Astrocyte (in vitro differentiated cells and primary cell): Measurements from ENCODE around the gene GKN1. TPM values are rescaled to one million over a fixed set of nuclear protein-coding genes. Genes with fewer than 3 reads are reported as not detected.

Experiments
- DNase-seq: peaks from one replicate; pipeline ENCODE4 v3.0.0-alpha.2; 2010; ENCODE audit warnings: low read depth
- FAIRE-seq: peaks from 2 replicates; lab custom pipeline; 2011; peaks lifted over from hg19 to GRCh38; lab: Jason Lieb, UNC
- H2AFZ ChIP-seq: 2 replicates; pipeline ENCODE4 v1.6.0; 2012; ENCODE audit warnings: low read depth, low read length, inconsistent platforms
- H3K27ac ChIP-seq: 2 replicates; pipeline ENCODE4 v1.5.1; 2011; ENCODE audit warnings: low read depth, low read length, inconsistent platforms
- H3K27me3 ChIP-seq: 2 replicates; pipeline ENCODE4 v1.6.0; 2011; ENCODE audit warnings: low read length, inconsistent platforms; ENCODE audit not compliant: insufficient read depth
- H3K36me3 ChIP-seq: 2 replicates; pipeline ENCODE4 v1.5.1; 2011; ENCODE audit warnings: low read length, inconsistent platforms; ENCODE audit not compliant: insufficient read depth
- H3K4me1 ChIP-seq: 2 replicates; pipeline ENCODE4 v1.5.1; 2011; ENCODE audit warnings: low read length, inconsistent platforms; ENCODE audit not compliant: insufficient read depth
- H3K4me2 ChIP-seq: 2 replicates; pipeline ENCODE4 v1.6.0; 2012; ENCODE audit warnings: low read length, inconsistent platforms
- H3K4me3 ChIP-seq: 2 replicates; pipeline ENCODE4 v1.5.1; 2011; ENCODE audit warnings: low read depth, mild to moderate bottlenecking, low read length, inconsistent platforms; ENCODE audit not compliant: insufficient read depth
- H3K79me2 ChIP-seq: 2 replicates; pipeline ENCODE4 v1.6.0; 2012; ENCODE audit warnings: mild to moderate bottlenecking, low read length, inconsistent platforms; ENCODE audit not compliant: insufficient read depth
- H3K9ac ChIP-seq: 2 replicates; pipeline ENCODE4 v1.6.0; 2012; ENCODE audit warnings: mild to moderate bottlenecking, low read length, inconsistent platforms
- H3K9me3 ChIP-seq: 2 replicates; pipeline ENCODE4 v1.5.1; 2012; ENCODE audit warnings: low read depth, mild to moderate bottlenecking, low read length, inconsistent platforms; ENCODE audit not compliant: insufficient read depth
- H4K20me1 ChIP-seq: 2 replicates; pipeline ENCODE4 v1.6.0; 2012; ENCODE audit warnings: low read length, inconsistent platforms; ENCODE audit not compliant: insufficient read depth
- H3K27ac Mint-ChIP-seq: one replicate; pipeline ENCODE4 v1.8.0; 2021; ENCODE audit warnings: mild to moderate bottlenecking, mixed read lengths; ENCODE audit not compliant: unreplicated experiment
- H3K27me3 Mint-ChIP-seq: one replicate; pipeline ENCODE4 v1.8.0; 2021; ENCODE audit warnings: low read depth, mixed read lengths; ENCODE audit not compliant: unreplicated experiment
- H3K36me3 Mint-ChIP-seq: one replicate; pipeline ENCODE4 v1.8.0; 2021; ENCODE audit warnings: low read depth, mixed read lengths; ENCODE audit not compliant: unreplicated experiment
- H3K4me1 Mint-ChIP-seq: one replicate; pipeline ENCODE4 v1.8.0; 2021; ENCODE audit warnings: low read depth, mixed read lengths; ENCODE audit not compliant: unreplicated experiment
- H3K4me3 Mint-ChIP-seq: one replicate; pipeline ENCODE4 v1.8.0; 2021; ENCODE audit warnings: mild to moderate bottlenecking, moderate library complexity, mixed read lengths; ENCODE audit not compliant: unreplicated experiment
- H3K9me3 Mint-ChIP-seq: one replicate; pipeline ENCODE4 v1.8.0; 2021; ENCODE audit warnings: mild to moderate bottlenecking, mixed read lengths; ENCODE audit not compliant: unreplicated experiment
- CTCF ChIP-seq: IDR thresholded peaks from 2 replicates; pipeline ENCODE4 v1.5.1; 2011; ENCODE audit warnings: low read depth, mild to moderate bottlenecking, inconsistent platforms, low read length, moderate library complexity; ENCODE audit not compliant: insufficient read depth
- EZH2 ChIP-seq: IDR thresholded peaks from 2 replicates; pipeline ENCODE4 v1.6.1; 2012; ENCODE audit warnings: mild to moderate bottlenecking, low read length, inconsistent platforms; ENCODE audit not compliant: insufficient read depth
- total RNA-seq: library from RNA; stranded (reverse); gene quantifications from 2 replicates; pipeline ENCODE4 v1.2.1, GENCODE V29; 2021

The GKN1 gene
- total RNA-seq, 1 donor from 2014 or later, result not detected

DNA sequence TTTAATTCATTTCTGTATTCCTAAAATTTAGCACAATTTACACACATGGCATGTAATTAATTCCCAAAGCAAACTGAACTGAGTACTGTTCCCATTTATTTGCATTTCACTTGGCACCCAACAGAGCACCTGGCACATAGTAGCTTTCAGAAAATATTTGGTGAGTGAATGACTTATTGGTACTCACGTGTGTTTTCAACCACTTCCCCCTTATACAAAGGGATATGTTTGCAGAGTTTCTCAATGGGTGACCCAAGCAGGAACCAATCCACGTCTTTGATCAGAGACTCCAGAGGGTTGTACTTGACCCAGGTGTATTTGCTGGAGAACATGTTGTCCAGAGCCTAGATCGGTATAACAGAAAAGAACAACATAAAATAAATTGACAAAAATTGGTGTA, 28.3 kb upstream of the GKN1 start:
- no peak for TF ChIP-seq EZH2
- no peak for TF ChIP-seq CTCF
- Histone ChIP-seq H3K4me3 (no peak overlapping the region), H3K27me3 (no peaks in the 10 kb centered on the region), H2AFZ (no peak overlapping the region), H4K20me1 (no peaks in the 10 kb centered on the region), H3K4me1 (no peaks in the 10 kb centered on the region), H3K79me2 (no peaks in the 10 kb centered on the region), H3K9ac (no peak overlapping the region), H3K4me2 (no peak overlapping the region), H3K27ac (no peak overlapping the region), H3K9me3 (no peaks in the 10 kb centered on the region), H3K36me3 (no peaks in the 10 kb centered on the region)
- Mint-ChIP-seq H3K4me3 (no peak overlapping the region), H3K4me1 (peaks cover 1% of the 10 kb centered on the region), H3K27ac (no peak overlapping the region), H3K36me3 (no peaks in the 10 kb centered on the region), H3K27me3 (no peaks in the 10 kb centered on the region), H3K9me3 (peaks cover 2% of the 10 kb centered on the region)
- FAIRE-seq (no peak), DNase-seq (no peak)

GRCh38 chr2:68948710-68949109, 25.7 kb upstream of the GKN1 start:
- no peak overlapping the region for H3K27ac ChIP-seq
- no peaks in the 10 kb centered on the region for H4K20me1 ChIP-seq
- no peak overlapping the region for H2AFZ ChIP-seq
- H3K4me3 ChIP-seq, result no peak overlapping the region
- no peak overlapping the region for H3K4me2 ChIP-seq
- Mint-ChIP-seq H3K4me3 (no peak overlapping the region), H3K27ac (no peak overlapping the region), H3K9me3 (peaks cover 2% of the 10 kb centered on the region), H3K4me1 (peaks cover 1% of the 10 kb centered on the region), H3K27me3 (peaks cover 2% of the 10 kb centered on the region), H3K36me3 (no peaks in the 10 kb centered on the region)
- no peaks in the 10 kb centered on the region for H3K9me3 ChIP-seq
- no peak overlapping the region for H3K9ac ChIP-seq
- no peak for DNase-seq
- H3K27me3 ChIP-seq, result no peaks in the 10 kb centered on the region
- H3K4me1 ChIP-seq, result no peaks in the 10 kb centered on the region
- H3K79me2 ChIP-seq, result no peaks in the 10 kb centered on the region
- H3K36me3 ChIP-seq, result no peaks in the 10 kb centered on the region
- no peak for FAIRE-seq
- no peak for TF ChIP-seq EZH2
- no peak for TF ChIP-seq CTCF

DNA sequence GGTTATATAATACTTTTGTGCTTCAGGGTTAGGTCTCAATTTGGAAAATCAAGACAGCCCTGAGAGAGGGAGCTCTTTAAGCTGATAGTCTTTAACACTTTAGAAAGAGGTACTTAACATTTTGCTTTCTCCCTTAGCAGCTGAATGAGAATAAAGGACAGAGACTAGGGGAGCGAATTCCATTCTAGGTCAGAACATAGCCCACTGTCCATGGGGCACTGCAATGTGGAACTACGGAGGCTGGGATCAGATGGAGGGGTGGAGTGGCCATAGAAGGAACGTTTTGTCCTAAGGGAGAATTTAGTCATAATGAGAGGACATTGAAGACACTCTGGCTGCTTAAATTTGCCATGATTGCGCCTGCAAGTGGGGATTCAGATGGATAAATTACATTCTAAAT, 22.5 kb upstream of the GKN1 start:
- no peaks in the 10 kb centered on the region for H3K36me3 Mint-ChIP-seq
- Histone ChIP-seq H3K36me3 (no peaks in the 10 kb centered on the region), H4K20me1 (no peaks in the 10 kb centered on the region), H3K4me3 (no peak overlapping the region), H3K4me1 (no peaks in the 10 kb centered on the region), H3K27me3 (no peaks in the 10 kb centered on the region), H2AFZ (no peak overlapping the region), H3K9ac (no peak overlapping the region), H3K4me2 (no peak overlapping the region), H3K79me2 (no peaks in the 10 kb centered on the region), H3K9me3 (no peaks in the 10 kb centered on the region), H3K27ac (no peak overlapping the region)
- H3K27me3 Mint-ChIP-seq, result peaks cover 2% of the 10 kb centered on the region
- FAIRE-seq (no peak), DNase-seq (no peak)
- no peak overlapping the region for H3K27ac Mint-ChIP-seq
- H3K9me3 Mint-ChIP-seq, result peaks cover 2% of the 10 kb centered on the region
- peaks cover 1% of the 10 kb centered on the region for H3K4me1 Mint-ChIP-seq
- TF ChIP-seq EZH2 (no peak), CTCF (no peak)
- no peak overlapping the region for H3K4me3 Mint-ChIP-seq
